Measurements from ENCODE around the gene BCAS1.

- TF ChIP-seq CTCF (IDR thresholded peaks at IDR 0.05; ENCODE audit: insufficient read depth, low read length) (no peak), POLR2AphosphoS5 (IDR thresholded peaks at IDR 0.05; ENCODE audit: low read depth) (no peak), GABPA (IDR thresholded peaks at IDR 0.05; ENCODE audit: low read depth) (no peak), SPI1 (IDR thresholded peaks at IDR 0.05; ENCODE audit: borderline replicate concordance, low read depth) (no peak)
- TF ChIP-seq, protein P1, sequence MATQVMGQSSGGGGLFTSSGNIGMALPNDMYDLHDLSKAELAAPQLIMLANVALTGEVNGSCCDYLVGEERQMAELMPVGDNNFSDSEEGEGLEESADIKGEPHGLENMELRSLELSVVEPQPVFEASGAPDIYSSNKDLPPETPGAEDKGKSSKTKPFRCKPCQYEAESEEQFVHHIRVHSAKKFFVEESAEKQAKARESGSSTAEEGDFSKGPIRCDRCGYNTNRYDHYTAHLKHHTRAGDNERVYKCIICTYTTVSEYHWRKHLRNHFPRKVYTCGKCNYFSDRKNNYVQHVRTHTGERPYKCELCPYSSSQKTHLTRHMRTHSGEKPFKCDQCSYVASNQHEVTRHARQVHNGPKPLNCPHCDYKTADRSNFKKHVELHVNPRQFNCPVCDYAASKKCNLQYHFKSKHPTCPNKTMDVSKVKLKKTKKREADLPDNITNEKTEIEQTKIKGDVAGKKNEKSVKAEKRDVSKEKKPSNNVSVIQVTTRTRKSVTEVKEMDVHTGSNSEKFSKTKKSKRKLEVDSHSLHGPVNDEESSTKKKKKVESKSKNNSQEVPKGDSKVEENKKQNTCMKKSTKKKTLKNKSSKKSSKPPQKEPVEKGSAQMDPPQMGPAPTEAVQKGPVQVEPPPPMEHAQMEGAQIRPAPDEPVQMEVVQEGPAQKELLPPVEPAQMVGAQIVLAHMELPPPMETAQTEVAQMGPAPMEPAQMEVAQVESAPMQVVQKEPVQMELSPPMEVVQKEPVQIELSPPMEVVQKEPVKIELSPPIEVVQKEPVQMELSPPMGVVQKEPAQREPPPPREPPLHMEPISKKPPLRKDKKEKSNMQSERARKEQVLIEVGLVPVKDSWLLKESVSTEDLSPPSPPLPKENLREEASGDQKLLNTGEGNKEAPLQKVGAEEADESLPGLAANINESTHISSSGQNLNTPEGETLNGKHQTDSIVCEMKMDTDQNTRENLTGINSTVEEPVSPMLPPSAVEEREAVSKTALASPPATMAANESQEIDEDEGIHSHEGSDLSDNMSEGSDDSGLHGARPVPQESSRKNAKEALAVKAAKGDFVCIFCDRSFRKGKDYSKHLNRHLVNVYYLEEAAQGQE (IDR thresholded peaks at IDR 0.05; ENCODE audit: insufficient replicate concordance, low read depth), result no peak
Observed at GRCh38 chr20:53959911-53960578, 110.3 kb downstream of the BCAS1 start.
